ENCODE measurements around the gene STK32B.

STK32B gene

GRCh38 chr4:5448221-5448620 is 396.9 kb downstream of the STK32B start:
- Histone ChIP-seq H3K18ac (ENCODE audit: low read length) (no peak overlapping the region), H4K12ac (ENCODE audit: low read depth, low read length) (no peak overlapping the region), H3K27me3 (ENCODE audit: insufficient read depth, low read length) (no peaks in the 10 kb centered on the region), H3K9ac (ENCODE audit: low read length) (no peak overlapping the region), H3K4me1 (ENCODE audit: control insufficient read depth in 1 of 2, insufficient read depth in 2 of 2, low read length in 2 of 2) (no peaks in the 10 kb centered on the region), H3K36me3 (ENCODE audit: control insufficient read depth in 1 of 2, insufficient read depth in 2 of 2, low read length in 2 of 2) (no peaks in the 10 kb centered on the region), H2BK12ac (ENCODE audit: low read length) (no peak overlapping the region), H2AFZ (ENCODE audit: insufficient read depth, low read length, poor library complexity) (no peak overlapping the region), H2BK120ac (ENCODE audit: insufficient read depth, low read length, poor library complexity) (no peak overlapping the region), H4K91ac (ENCODE audit: low read depth, low read length) (no peak overlapping the region), H3K14ac (ENCODE audit: low read length) (no peak overlapping the region), H3K27ac (ENCODE audit: low read depth, low read length) (no peak overlapping the region), H3K79me2 (ENCODE audit: control insufficient read depth, insufficient read depth, low read length, poor library complexity) (peaks cover 2% of the 10 kb centered on the region), H3K23ac (ENCODE audit: low read length) (no peak overlapping the region), H3K4me3 (ENCODE audit: low read depth, low read length) (no peak overlapping the region), H3K4ac (ENCODE audit: low read depth, low read length) (no peak overlapping the region), H2AK5ac (ENCODE audit: low read length) (no peak overlapping the region), H3K79me1 (ENCODE audit: low read length) (no peaks in the 10 kb centered on the region), H3K4me2 (ENCODE audit: low read length) (no peak overlapping the region), H3K9me3 (ENCODE audit: insufficient read depth, low read depth, low read length) (no peaks in the 10 kb centered on the region), H4K8ac (ENCODE audit: low read depth, low read length) (no peak overlapping the region), H2BK5ac (ENCODE audit: low read depth, low read length, poor library complexity) (no peak overlapping the region)
- WGBS (ENCODE audit: extremely low coverage, insufficient coverage, insufficient read length), result no CpG with 5 or more reads among the region's 10 CpGs
- DNase-seq, result no peak

- Histone ChIP-seq H2BK120ac (ENCODE audit: insufficient read depth, low read length, poor library complexity) (no peak overlapping the region), H3K23ac (ENCODE audit: low read length) (no peak overlapping the region), H3K27ac (ENCODE audit: low read depth, low read length) (no peak overlapping the region), H3K18ac (ENCODE audit: low read length) (no peak overlapping the region), H4K12ac (ENCODE audit: low read depth, low read length) (no peak overlapping the region), H3K79me1 (ENCODE audit: low read length) (no peaks in the 10 kb centered on the region), H3K4me1 (ENCODE audit: control insufficient read depth in 1 of 2, insufficient read depth in 2 of 2, low read length in 2 of 2) (no peaks in the 10 kb centered on the region), H4K91ac (ENCODE audit: low read depth, low read length) (no peak overlapping the region), H3K14ac (ENCODE audit: low read length) (no peak overlapping the region), H3K9ac (ENCODE audit: low read length) (no peak overlapping the region), H3K4me2 (ENCODE audit: low read length) (no peak overlapping the region), H3K9me3 (ENCODE audit: insufficient read depth, low read depth, low read length) (peaks cover 3% of the 10 kb centered on the region), H2AK5ac (ENCODE audit: low read length) (no peak overlapping the region), H3K27me3 (ENCODE audit: insufficient read depth, low read length) (no peaks in the 10 kb centered on the region), H3K36me3 (ENCODE audit: control insufficient read depth in 1 of 2, insufficient read depth in 2 of 2, low read length in 2 of 2) (no peaks in the 10 kb centered on the region), H2AFZ (ENCODE audit: insufficient read depth, low read length, poor library complexity) (no peak overlapping the region), H2BK5ac (ENCODE audit: low read depth, low read length, poor library complexity) (no peak overlapping the region), H4K8ac (ENCODE audit: low read depth, low read length) (no peak overlapping the region), H3K79me2 (ENCODE audit: control insufficient read depth, insufficient read depth, low read length, poor library complexity) (peaks cover 2% of the 10 kb centered on the region), H3K4ac (ENCODE audit: low read depth, low read length) (no peak overlapping the region), H3K4me3 (ENCODE audit: low read depth, low read length) (no peak overlapping the region), H2BK12ac (ENCODE audit: low read length) (no peak overlapping the region)
- no peak for DNase-seq
- WGBS (ENCODE audit: extremely low coverage, insufficient coverage, insufficient read length), result no CpG with 5 or more reads among the region's 4 CpGs
Observed at GRCh38 chr4:5451243-5451642, 400.0 kb downstream of the STK32B start.

GRCh38 chr4:5452156-5452555 is 400.9 kb downstream of the STK32B start:
- no peak for DNase-seq
- no CpG with 5 or more reads among the region's 7 CpGs for WGBS (ENCODE audit: extremely low coverage, insufficient coverage, insufficient read length)
- H3K4me1 ChIP-seq (ENCODE audit: control insufficient read depth in 1 of 2, insufficient read depth in 2 of 2, low read length in 2 of 2), result no peaks in the 10 kb centered on the region

GRCh38 chr4:5455003-5455585 is 403.8 kb downstream of the STK32B start:
- H3K4me3 ChIP-seq (ENCODE audit: low read depth, low read length), result no peak overlapping the region
- no peak for DNase-seq
- no peak overlapping the region for H4K12ac ChIP-seq (ENCODE audit: low read depth, low read length)
- peaks cover 4% of the 10 kb centered on the region for H3K9me3 ChIP-seq (ENCODE audit: insufficient read depth, low read depth, low read length)
- H3K9ac ChIP-seq (ENCODE audit: low read length), result no peak overlapping the region
- no peak overlapping the region for H2AK5ac ChIP-seq (ENCODE audit: low read length)
- no peak overlapping the region for H2AFZ ChIP-seq (ENCODE audit: insufficient read depth, low read length, poor library complexity)
- H4K8ac ChIP-seq (ENCODE audit: low read depth, low read length), result no peak overlapping the region
- no peaks in the 10 kb centered on the region for H3K79me1 ChIP-seq (ENCODE audit: low read length)
- no peak overlapping the region for H3K4ac ChIP-seq (ENCODE audit: low read depth, low read length)
- H3K27ac ChIP-seq (ENCODE audit: low read depth, low read length), result no peak overlapping the region
- H3K27me3 ChIP-seq (ENCODE audit: insufficient read depth, low read length), result no peaks in the 10 kb centered on the region
- no peak overlapping the region for H3K18ac ChIP-seq (ENCODE audit: low read length)
- H2BK5ac ChIP-seq (ENCODE audit: low read depth, low read length, poor library complexity), result no peak overlapping the region
- WGBS (ENCODE audit: extremely low coverage, insufficient coverage, insufficient read length), result no CpG with 5 or more reads among the region's 14 CpGs
- H2BK120ac ChIP-seq (ENCODE audit: insufficient read depth, low read length, poor library complexity), result no peak overlapping the region
- no peak overlapping the region for H3K14ac ChIP-seq (ENCODE audit: low read length)
- no peak overlapping the region for H4K91ac ChIP-seq (ENCODE audit: low read depth, low read length)
- H3K36me3 ChIP-seq (ENCODE audit: control insufficient read depth in 1 of 2, insufficient read depth in 2 of 2, low read length in 2 of 2), result no peaks in the 10 kb centered on the region
- H2BK12ac ChIP-seq (ENCODE audit: low read length), result no peak overlapping the region
- H3K4me2 ChIP-seq (ENCODE audit: low read length), result no peak overlapping the region
- H3K79me2 ChIP-seq (ENCODE audit: control insufficient read depth, insufficient read depth, low read length, poor library complexity), result no peaks in the 10 kb centered on the region
- H3K23ac ChIP-seq (ENCODE audit: low read length), result no peak overlapping the region
- H3K4me1 ChIP-seq (ENCODE audit: control insufficient read depth in 1 of 2, insufficient read depth in 2 of 2, low read length in 2 of 2), result no peaks in the 10 kb centered on the region

More at GRCh38 chr4:5452156-5452555, 400.9 kb downstream of the STK32B start:
- no peak overlapping the region for H2AK5ac ChIP-seq (ENCODE audit: low read length)
- H4K91ac ChIP-seq (ENCODE audit: low read depth, low read length), result no peak overlapping the region
- H3K27ac ChIP-seq (ENCODE audit: low read depth, low read length), result no peak overlapping the region
- H2BK12ac ChIP-seq (ENCODE audit: low read length), result no peak overlapping the region
- H2AFZ ChIP-seq (ENCODE audit: insufficient read depth, low read length, poor library complexity), result no peak overlapping the region
- no peak overlapping the region for H4K8ac ChIP-seq (ENCODE audit: low read depth, low read length)
- H3K14ac ChIP-seq (ENCODE audit: low read length), result no peak overlapping the region
- no peak overlapping the region for H2BK120ac ChIP-seq (ENCODE audit: insufficient read depth, low read length, poor library complexity)
- H3K4me2 ChIP-seq (ENCODE audit: low read length), result no peak overlapping the region
- H3K9ac ChIP-seq (ENCODE audit: low read length), result no peak overlapping the region
- no peak overlapping the region for H4K12ac ChIP-seq (ENCODE audit: low read depth, low read length)
- no peaks in the 10 kb centered on the region for H3K79me1 ChIP-seq (ENCODE audit: low read length)
- peaks cover 4% of the 10 kb centered on the region for H3K9me3 ChIP-seq (ENCODE audit: insufficient read depth, low read depth, low read length)
- H3K4me3 ChIP-seq (ENCODE audit: low read depth, low read length), result no peak overlapping the region
- H3K79me2 ChIP-seq (ENCODE audit: control insufficient read depth, insufficient read depth, low read length, poor library complexity), result no peaks in the 10 kb centered on the region
- H3K4ac ChIP-seq (ENCODE audit: low read depth, low read length), result no peak overlapping the region
- H3K27me3 ChIP-seq (ENCODE audit: insufficient read depth, low read length), result no peaks in the 10 kb centered on the region
- H3K23ac ChIP-seq (ENCODE audit: low read length), result no peak overlapping the region
- no peak overlapping the region for H3K18ac ChIP-seq (ENCODE audit: low read length)
- H2BK5ac ChIP-seq (ENCODE audit: low read depth, low read length, poor library complexity), result no peak overlapping the region
- H3K36me3 ChIP-seq (ENCODE audit: control insufficient read depth in 1 of 2, insufficient read depth in 2 of 2, low read length in 2 of 2), result no peaks in the 10 kb centered on the region
